ENCODE results near the gene ARAP2.

- no peak for TF ChIP-seq POLR2AphosphoS5 (IDR thresholded peaks at IDR 0.05; ENCODE audit: low read depth, low read length)
- TF ChIP-seq, protein P1, sequence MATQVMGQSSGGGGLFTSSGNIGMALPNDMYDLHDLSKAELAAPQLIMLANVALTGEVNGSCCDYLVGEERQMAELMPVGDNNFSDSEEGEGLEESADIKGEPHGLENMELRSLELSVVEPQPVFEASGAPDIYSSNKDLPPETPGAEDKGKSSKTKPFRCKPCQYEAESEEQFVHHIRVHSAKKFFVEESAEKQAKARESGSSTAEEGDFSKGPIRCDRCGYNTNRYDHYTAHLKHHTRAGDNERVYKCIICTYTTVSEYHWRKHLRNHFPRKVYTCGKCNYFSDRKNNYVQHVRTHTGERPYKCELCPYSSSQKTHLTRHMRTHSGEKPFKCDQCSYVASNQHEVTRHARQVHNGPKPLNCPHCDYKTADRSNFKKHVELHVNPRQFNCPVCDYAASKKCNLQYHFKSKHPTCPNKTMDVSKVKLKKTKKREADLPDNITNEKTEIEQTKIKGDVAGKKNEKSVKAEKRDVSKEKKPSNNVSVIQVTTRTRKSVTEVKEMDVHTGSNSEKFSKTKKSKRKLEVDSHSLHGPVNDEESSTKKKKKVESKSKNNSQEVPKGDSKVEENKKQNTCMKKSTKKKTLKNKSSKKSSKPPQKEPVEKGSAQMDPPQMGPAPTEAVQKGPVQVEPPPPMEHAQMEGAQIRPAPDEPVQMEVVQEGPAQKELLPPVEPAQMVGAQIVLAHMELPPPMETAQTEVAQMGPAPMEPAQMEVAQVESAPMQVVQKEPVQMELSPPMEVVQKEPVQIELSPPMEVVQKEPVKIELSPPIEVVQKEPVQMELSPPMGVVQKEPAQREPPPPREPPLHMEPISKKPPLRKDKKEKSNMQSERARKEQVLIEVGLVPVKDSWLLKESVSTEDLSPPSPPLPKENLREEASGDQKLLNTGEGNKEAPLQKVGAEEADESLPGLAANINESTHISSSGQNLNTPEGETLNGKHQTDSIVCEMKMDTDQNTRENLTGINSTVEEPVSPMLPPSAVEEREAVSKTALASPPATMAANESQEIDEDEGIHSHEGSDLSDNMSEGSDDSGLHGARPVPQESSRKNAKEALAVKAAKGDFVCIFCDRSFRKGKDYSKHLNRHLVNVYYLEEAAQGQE (IDR thresholded peaks at IDR 0.05; ENCODE audit: insufficient read depth in 1 of 2, low read depth in 2 of 2, low read length in 2 of 2), result no peak
- TF ChIP-seq SIN3A (IDR thresholded peaks at IDR 0.05; ENCODE audit: borderline replicate concordance, insufficient read depth, low read length), result no peak
- no peak for TF ChIP-seq TAF1 (IDR thresholded peaks at IDR 0.05; ENCODE audit: borderline replicate concordance, insufficient read depth, low read length)
These were observed 207.2 kb downstream of the ARAP2 start for GRCh38 chr4:36037127-36037526.

Measured in PFSK-1 (cell line).